HK-2 (cell line): ENCODE measurements around the gene DGCR2.
"Not testable (repeated sequence)": the region's sequence is repeated elsewhere in the genome, so short reads cannot be mapped to it uniquely, and the experiment has no call there.

Source experiments
- DNase-seq: peaks from one replicate; pipeline ENCODE4 v3.0.0-alpha.2; 2018; ENCODE audit not compliant: unreplicated experiment

DGCR2 gene

DNA sequence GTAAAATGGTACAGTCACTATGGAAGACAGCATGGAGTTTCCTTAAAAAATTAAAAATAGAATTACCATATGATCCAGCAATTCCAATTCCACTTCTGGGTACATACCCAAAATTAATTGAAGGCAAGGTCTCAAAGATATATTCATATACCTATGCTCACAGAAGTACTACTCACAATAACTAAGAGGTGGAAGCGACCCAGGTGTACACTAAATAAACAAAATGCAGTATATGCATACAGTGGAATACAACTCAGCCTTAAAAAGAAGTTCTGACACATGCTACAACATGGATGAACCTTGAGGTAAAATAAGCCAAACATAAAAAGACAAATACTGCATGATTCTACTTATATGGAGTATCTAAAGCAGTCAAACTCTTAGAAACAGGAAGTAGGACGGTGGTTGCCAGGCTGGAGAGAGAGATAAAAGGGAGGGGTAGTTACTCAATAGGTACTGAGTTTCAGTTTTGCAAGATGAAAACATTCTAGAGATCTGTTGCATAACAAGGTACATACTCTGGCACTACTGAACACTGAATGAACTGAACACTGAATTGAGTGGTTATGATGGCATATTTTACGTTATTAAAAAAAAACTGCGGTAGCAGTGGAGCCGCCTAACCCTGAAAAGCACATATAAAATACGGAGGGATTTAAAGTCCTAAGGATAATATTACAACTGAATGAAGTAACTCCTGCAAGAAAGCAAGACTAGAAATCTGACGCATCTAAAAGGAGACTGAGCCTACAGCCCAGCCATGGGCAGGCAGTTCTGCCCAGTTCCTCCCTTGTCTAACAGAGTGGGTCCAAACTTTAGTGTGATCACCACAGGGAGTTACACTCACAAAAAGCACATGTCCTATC, 12.8 kb downstream of the DGCR2 start:
- DNase-seq, result no peak

DNA sequence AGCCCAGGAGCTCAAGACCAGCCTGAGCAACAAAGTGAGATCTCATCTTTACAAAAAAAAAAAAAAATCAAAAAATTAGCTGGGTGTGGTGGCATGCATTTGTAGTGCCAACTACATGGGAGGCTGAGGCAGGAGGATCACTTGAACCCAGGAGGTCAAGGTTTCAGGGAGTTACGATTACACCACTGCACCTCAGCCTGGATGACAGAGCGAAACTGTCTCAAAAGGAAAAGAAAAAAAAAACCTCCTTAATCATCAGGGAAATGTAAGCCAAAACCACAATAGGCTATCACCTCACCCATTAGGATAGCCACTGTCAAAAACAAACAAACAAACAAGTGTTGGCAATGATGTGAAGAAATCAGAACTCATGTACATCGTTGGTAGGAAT, 13.4 kb downstream of the DGCR2 start:
- DNase-seq, result no peak

DNA sequence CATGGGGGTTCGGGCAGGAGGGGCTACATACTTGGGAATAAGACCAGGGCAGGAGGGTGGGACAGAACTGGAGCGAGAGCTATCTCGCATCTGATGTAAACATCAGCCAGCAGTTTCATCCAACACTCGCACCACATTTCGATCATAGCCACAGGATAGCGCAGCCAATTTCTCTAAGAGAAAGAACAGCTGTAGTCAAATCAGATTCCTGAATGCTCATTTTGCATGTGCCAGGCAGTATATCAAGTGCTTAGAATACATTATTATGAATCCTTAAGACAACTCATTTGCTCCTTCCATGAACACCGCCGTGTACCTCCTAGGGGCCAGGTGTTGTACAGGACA, 14.5 kb downstream of the DGCR2 start:
- DNase-seq, result no peak

DNA sequence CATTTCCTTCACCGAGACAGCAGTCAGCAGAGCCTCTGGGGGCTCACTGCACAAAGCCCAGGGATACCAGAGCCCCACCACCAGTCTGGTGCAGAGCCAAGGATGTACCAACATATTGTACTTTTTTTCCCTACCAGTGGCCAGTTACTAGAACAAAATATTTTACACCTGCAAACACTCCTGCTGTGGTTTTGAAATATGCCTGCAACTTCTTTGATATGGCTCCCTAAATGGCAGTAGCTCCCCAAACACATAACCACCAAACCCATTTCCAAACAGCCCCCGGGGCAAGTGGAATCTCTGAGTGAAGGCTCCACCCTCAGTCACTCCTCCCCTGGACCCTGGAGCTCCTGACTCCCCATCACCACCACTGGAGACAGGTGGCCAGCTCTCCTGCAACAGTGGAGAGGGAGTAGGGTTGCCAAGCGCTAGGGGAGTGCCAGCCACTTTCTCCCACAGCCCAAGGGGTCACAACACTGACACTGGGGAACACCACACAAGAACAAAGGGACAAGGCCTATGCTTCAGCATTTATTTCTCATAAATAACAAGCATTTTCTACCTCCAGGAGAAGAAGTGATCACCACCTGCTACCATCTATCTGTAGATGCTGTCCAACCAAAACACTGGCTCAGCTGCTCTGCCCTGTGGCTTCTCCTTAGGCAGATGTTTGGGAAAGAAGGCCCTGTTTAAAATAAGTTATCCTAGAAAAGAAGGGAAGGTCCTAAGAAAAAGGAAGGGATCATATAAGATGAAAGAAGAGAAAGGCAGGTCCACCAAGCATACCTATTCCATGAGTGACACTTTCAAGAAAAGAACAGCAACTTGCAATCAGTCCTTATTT, 15.1 kb downstream of the DGCR2 start:
- DNase-seq, result no peak

DNA sequence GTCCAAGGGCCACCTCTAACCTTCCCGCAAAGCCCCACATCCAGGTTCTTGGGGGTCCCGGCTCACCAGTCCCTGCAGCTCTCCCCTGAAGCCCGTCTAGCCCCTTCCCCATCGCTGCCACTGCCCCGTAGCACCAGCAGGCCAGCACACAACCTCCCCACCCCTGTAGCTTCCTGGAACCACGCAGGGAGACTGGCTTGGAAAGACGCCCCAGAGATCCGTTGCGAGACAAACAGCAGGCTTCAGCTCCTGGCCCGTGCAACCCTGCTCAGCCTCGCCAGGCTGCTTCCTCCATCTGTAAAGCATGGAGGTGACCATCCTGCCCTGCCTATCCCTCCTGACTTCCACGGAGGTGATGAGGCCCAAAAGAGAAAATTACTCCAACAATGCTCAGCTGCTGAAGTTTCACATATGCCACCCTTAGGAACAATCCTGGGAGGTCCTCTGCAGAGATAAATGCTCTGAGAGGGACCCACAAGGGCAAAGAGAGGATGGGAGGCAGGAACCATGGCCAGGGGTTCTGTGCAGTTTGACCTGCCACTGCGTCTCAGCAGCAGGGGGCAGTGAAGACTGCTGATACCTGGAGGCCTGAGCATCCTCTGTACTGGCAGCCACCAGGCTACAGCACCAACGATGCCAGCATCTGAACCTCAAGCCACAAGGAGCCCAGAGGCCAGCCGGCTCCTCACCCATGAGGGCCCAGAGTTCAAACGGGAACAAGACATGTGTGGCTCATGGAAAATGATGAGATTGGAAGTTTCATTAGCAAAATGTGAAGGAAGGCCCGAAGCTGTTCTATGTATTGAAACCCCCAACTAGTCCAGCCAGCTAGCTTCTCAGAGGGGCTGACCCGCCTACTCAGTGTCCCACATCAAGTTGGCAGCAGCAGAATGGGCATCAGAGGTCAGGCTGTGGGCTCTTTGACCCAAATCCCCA, 16.1 kb downstream of the DGCR2 start:
- DNase-seq, result no peak

DNA sequence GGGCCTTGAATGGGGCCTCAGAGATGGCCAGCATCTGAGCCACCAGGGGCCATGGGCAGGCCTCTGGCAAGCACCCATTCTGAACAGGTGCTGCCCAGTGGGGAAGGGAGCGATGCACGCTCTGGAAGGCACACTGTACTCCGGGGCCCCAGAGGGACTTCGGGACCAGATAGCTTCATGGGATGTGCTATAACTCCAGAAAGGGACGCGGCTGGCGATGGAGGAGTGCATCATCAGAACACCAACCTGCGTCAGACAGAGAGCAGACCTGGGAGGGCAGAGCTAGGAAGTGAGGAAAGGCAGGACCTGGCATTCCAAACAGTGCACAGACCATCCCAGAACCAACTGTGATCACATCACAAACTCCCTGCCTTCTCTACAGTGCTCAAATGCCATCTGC, 16.8 kb downstream of the DGCR2 start:
- DNase-seq, result no peak

DNA sequence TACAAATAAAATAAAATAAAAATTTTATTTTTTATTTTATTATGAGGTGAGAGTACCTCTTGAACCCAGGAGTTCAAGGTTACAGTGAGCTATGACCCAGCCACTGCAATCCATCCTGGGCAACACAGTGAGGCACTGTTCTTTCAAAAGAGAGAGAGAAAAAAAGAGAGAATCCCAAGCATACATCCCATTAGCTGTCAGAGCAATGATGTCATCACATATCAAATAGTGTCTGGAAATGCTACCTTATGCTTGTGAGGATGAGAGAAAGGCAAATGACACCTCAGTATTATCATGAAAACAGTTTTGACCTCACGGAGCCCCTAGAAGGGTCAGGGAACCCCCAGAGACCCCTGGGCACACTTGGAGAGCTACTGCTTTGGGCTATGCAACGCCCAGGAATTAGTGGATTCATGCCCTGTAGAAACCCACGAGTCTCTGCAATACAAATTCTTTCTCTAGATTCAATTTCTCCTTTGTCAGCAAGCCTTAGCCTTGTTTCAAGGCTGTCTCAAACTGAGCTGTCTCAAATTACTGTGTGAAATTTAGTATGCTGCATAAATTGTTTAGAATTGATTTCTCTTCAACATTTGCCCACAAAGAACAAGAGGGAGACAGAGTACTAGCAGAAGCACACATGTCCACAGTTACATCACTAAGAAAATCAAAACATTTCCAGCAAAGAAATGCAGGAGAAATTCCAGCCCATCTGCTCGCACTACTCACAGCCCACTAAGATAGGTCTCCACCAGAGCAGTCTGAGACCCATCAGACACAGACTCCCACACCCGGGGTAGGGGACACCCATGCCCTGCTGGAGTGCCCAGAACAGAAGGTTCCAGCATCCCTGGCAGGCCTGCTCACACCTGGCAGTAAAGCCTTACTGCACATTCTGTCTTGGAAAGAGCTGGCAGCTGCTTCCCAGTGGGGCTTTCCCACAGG, 18.1 kb downstream of the DGCR2 start:
- DNase-seq, result no peak

DNA sequence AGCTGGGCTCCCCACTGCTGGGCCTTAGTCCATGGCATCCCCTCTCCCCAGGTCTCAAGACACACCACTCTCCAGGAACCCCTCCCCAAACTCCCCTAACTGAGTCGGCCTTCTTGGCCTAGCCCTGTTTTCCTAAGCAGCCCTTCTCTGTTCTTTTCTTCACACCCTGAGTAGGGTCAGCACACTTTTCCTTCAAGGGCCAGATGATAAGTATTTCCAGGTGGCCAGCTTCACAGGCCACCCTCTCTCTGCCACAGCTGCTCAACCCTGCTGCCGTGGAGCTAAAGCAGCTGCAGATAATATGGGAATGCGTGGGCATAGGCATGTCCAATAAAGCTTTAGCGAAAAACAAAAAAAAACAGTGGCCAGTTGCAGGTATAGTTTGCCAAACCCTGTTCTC, 24.1 kb downstream of the DGCR2 start:
- DNase-seq, result no peak

DNA sequence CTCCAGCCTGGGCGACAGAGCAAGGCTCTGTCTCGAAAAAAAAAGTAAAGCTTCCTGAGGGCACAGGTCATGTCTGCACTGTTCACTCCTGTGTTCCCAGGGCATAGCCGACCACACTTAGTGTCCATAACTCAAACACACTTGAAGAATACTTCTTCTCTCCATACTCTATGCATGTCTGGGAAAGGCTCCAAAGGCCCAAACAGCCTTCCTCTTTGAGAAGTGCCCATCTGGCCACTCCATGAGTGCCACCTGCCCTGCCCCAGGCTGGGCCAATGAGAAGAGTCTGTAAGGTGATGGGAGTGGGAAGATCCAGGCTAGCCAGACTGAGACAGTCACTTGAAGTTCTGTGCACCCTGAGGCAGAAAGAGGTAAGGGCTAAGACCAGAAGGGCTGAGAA, 24.7 kb downstream of the DGCR2 start:
- DNase-seq, result no peak

DNA sequence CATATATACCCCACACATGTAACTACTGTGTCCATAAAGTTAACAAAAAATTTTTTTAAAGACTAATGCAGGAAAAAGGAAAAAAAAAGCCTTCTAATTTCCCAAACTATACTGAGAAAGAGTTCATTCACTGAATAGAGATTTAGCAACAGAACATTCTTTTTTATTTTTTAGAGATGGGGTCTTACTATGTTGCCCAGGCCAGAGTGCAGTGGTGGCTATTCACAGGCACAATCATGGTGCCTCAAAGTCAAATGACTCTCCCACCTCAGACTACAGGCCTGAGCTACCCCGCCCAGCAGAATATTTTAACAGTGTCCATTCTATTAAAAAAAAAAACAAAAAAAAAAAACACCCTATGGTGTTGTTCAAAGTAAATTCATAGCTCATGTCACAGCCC, 25.7 kb downstream of the DGCR2 start:
- no peak for DNase-seq

DNA sequence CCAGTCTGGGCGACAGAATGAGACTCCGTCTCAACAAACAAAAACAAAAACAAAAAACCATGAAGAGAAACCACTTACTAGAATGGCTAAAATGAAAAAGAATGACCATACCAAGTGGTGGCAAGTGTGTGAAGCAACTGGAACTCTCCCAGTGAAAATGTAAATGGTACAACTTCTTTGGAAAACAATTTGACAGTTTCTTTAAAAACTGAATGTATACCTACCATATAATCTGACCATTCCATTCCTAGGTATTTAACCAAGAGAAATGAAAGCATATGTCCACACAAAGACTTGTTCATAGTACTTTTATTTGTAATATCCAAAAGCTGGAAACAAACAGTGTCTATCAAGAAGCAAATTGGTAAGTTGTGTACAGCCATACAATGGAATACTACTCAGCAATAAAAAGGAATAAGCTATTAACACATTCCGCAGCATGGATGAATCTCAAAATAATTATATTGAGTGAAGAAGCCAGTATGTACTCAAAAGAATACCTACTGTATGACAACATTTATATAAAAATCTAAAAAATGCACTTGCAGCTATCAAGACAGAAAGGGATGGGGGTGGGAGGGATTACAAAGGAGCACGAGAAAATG, 27.7 kb downstream of the DGCR2 start:
- DNase-seq, result no peak

DNA sequence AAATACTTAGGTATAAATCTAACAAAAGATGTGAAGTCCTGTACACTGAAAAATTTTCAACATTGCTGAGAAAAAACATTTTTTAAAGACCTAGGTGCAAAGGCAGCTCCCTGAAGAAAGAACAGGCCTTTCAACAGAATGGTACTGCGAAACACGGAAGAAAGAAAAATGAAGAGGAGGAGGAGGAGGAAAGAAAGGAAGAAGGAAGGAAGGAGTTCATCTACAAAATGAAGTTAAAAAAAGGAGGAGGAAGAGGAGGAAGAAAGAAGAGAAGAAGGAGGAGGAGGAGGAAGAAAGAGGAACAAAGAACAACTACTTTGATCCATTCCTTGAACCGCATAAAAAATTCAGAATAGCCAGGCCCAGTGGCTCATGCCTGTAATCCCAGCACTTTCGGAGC, 29.5 kb downstream of the DGCR2 start:
- no peak for DNase-seq

DNA sequence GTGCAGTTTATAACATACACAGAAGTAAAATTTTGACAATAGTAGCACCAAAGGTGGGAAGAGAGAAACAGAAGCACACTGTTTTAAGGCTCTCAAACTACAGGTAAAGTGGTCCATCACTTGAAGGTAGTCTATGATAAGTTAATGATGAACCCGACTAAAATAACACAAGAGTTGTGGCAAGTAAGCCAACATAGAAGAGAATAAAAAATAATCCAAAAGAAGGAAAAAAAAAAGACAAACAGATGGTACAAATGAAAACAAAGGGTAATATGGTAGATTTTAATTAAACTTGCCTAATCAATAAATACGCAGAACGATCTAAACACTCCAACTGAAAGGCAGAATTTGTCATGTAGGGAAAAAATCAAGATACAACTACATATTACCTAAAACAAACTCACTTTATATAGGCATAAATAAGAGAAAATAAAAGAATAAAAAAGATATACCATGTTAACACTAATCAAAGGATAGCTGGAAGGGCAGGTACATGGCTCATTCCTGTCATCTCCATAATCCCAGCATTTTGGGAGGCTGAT, 31.6 kb downstream of the DGCR2 start:
- no peak for DNase-seq

DNA sequence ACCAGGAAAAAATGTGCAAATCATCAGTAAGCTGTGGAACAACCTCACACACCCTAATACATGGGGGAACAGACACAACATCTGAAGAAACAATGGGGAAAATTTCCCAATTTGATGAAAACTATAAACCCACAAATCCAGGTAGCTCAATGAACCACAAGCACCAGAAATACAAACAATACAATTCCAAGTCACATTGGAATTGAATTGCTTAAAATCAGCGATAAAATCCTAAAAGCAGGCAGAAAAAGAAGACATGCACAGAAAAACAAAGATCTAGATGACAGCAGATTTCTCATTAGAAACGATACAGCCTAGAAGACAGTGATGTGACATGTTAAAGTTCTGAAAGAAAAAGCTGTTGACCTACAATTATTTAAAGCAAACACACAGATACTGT, 32.0 kb downstream of the DGCR2 start:
- no peak for DNase-seq

DNA sequence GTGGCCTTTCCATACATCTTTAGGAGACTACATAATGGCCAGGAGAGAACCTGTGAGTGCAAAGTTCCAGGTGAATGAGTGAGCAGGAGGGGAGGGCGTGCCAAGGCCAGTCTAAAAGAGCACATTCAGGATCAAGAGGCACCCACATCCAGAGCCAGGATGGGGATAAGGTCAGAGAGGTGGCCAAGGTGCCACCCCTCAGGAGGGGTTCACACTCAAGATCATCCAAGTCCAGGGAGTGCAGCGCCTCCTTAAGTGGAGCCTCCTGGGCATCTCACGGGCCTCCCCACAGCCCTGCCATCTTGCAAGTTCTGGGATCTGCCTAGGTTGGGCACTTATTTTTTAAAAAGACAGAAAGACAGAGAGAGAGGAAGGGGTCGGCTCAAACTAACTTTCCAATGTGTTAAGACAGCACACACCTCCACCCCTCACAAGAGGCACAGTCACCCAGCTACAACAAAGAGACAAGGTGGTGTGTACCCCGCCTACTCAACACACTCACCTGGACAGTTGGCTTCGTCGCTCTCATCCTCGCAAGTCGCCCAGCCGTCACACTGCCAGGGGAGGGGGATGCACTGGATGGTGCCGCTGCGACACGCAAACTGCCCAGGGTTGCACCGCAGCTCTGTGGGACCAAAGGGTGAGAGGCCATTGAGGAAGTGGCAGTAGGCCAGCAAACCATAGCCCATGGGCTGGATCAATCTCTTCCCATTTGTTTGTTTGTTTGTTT, 33.2 kb downstream of the DGCR2 start:
- no peak for DNase-seq

DNA sequence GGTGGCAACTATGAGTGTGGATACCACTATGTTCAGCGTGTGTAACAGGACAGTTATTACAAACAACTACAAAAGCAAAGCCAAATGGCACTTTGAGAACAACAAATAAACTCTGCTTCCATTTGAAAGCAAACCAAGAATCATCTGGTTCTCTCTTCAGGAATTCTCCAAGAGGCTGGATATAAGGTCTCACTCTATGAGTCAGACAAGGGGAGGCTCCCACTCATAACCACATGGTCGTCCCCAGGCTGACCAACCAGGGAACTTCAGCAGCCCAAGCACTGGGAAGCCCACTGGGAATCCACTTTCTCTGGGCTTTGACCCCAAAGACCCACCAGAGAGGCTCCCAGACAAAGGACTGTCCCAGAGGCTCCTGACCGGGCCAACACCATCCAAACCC, 35.3 kb downstream of the DGCR2 start:
- no peak for DNase-seq

DNA sequence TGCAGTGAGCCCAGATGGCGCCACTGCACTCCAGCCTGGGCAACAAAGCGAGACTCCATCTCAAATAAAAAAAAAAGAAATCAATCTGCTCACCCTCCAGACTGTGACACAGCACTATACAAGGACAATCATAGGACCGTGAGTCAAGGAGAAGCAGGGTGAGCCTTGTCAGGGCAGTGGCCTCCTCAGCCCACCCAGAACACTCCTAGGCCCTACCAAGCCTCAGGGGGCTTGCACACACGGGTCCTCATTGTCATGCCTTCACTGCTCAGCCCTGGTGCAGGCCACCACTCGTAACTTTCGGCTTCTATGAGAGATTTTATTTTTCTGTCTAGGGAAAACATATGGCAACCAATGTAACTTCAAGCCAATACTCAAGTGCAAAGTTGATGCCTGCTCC, 35.8 kb downstream of the DGCR2 start:
- no peak for DNase-seq

DNA sequence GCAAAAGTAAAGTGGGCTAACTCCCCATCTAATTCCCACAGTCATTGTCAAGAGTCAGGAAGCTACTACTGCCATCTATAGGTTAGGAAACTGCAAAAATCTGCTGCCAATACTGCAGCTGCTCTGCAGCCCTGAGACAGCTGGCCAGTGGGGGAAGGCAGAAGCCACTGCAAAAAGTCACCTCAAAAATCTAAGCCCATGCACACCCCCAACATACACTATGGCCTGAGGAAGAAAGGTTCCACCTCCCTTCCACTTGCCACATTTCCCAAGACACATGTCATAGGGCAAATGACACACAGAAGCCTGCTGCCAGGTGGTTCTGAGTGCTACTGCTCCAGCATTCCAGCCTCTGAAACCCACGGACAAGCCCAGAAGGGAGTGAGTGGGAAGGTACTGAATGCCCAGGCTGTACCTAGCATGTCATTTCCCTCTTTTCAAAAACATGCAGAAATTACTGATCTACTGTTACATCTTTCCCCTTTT, 36.9 kb downstream of the DGCR2 start:
- no peak for DNase-seq

DNA sequence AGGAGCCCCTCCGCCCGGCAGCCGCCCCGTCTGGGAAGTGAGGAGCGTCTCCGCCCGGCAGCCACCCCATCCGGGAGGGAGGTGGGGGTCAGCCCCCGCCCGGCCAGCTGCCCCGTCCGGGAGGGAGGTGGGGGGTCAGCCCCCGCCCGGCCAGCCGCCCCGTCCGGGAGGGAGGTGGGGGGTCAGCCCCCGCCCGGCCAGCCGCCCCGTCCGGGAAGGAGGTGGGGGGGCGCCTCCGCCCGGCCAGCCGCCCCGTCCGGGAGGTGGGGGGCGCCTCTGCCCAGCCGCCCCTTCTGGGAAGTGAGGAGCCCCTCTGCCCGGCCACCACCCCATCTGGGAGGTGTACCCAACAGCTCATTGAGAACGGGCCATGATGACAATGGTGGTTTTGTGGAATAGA, 37.6 kb downstream of the DGCR2 start:
- not testable (repeated sequence) for DNase-seq
